ENCODE data around the gene LGI1. TPM values are rescaled to one million over a fixed set of nuclear protein-coding genes. Genes with fewer than 3 reads are reported as not detected.

The LGI1 gene
- total and polyA plus RNA-seq, 9 of the 15 experiments (the other 6 are each of a cell fraction or from before 2014, with no cell fraction given) = not detected

DNA sequence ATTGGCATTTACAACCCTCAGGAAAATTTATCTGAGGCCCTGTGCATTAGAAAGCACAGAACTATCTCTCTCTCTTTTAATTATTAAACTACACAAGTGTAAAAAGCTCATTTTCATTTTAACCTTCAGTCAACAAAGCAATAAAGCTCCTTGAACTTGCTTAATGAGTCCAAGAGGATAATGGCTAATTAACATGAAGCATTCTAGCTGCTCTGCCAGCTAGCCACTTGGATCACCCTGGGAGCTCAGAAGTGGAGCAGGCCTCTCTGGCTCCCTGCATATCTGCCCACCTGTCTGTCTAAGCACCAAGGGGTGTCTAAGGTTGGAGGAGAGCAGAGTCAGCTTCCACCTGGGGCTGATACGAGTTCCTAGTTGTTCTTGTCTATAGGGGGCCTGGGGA is 80.1 kb downstream of the LGI1 start (continued):
- no peak for TF ChIP-seq PCBP1 (IDR thresholded peaks at IDR 0.05; ENCODE audit: low read depth, low read length, poor library complexity, severe bottlenecking)
- TF ChIP-seq ZC3H11A (IDR thresholded peaks at IDR 0.05; ENCODE audit: low read depth, low read length) = no peak

DNA sequence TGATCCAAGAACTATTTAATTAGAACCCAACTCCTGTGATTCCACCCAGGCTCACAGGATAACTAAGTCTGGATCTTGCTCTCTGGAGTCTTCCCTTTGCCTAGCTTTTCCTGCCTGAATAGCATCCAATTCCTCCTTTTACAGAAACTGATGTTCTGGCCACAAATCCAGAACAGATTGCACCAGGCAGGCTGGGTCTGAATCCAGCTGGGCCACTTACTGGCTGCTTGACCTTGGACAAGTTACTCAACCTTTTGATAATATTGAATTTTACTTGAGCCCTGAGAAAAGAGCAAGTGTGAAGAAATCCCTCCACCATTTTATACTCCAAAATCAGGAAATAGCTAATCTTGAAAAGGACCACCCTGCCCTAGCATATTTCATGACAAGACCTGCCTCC is 80.5 kb downstream of the LGI1 start:
- POLR2A ChIA-PET = no interaction called here
- no TSS peak for BruUV-seq (replicated peaks)
- Histone ChIP-seq H4K20me1 (replicated peaks; ENCODE audit: control insufficient read depth, insufficient read depth, low read length) (no peaks in the 10 kb centered on the region), H3K4me2 (ENCODE audit: insufficient read depth, low read length) (no peak overlapping the region), H3K36me3 (ENCODE audit: control insufficient read depth, insufficient read depth, low read length) (no peaks in the 10 kb centered on the region), H3K27me3 (ENCODE audit: control insufficient read depth in 2 of 2, insufficient read depth in 2 of 2, low read length in 2 of 2) (no peaks in the 10 kb centered on the region), H3K79me2 (ENCODE audit: control insufficient read depth, insufficient read depth, low read length) (no peaks in the 10 kb centered on the region), H2AFZ (ENCODE audit: low read depth, low read length) (no peak overlapping the region), H3K27ac (ENCODE audit: extremely low read depth, low read depth, low read length) (no peak overlapping the region), H3K4me3 (no peak overlapping the region), H3K4me1 (replicated peaks in 1 of 2; ENCODE audit: control insufficient read depth in 2 of 2, insufficient read depth in 2 of 2, low read length in 2 of 2) (no peaks in the 10 kb centered on the region), H3K9ac (ENCODE audit: insufficient read depth in 1 of 2, low read depth in 2 of 2, low read length in 2 of 2) (no peak overlapping the region), H3K9me3 (replicated peaks; ENCODE audit: control insufficient read depth, insufficient read depth, low read depth, low read length) (no peaks in the 10 kb centered on the region), H3K9me1 (ENCODE audit: control insufficient read depth, insufficient read depth, low read length) (no peaks in the 10 kb centered on the region)
- ATAC-seq (no peak), DNase-seq (ENCODE audit: extremely low read depth in 1 of 4, low spot score in 3 of 4) (no peak), FAIRE-seq (no peak)
- in situ Hi-C loops (cut with MboI) = no loop called here
- intact Hi-C loops (cut with micrococcal nuclease) = no loop called here
- CTCF ChIA-PET (ENCODE audit: low intra/inter-chr PET ratio) = no interaction called here
- TF ChIP-seq CREB1 (IDR thresholded peaks at IDR 0.05) = no peak
- no peak for TF ChIP-seq CREB1 (CRISPR knock-in tag; IDR thresholded peaks at IDR 0.05)
- TF ChIP-seq, protein P1, sequence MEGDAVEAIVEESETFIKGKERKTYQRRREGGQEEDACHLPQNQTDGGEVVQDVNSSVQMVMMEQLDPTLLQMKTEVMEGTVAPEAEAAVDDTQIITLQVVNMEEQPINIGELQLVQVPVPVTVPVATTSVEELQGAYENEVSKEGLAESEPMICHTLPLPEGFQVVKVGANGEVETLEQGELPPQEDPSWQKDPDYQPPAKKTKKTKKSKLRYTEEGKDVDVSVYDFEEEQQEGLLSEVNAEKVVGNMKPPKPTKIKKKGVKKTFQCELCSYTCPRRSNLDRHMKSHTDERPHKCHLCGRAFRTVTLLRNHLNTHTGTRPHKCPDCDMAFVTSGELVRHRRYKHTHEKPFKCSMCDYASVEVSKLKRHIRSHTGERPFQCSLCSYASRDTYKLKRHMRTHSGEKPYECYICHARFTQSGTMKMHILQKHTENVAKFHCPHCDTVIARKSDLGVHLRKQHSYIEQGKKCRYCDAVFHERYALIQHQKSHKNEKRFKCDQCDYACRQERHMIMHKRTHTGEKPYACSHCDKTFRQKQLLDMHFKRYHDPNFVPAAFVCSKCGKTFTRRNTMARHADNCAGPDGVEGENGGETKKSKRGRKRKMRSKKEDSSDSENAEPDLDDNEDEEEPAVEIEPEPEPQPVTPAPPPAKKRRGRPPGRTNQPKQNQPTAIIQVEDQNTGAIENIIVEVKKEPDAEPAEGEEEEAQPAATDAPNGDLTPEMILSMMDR (IDR thresholded peaks at IDR 0.05 in 2 of 3, conservative IDR thresholded peaks at IDR 0.05 in 1 of 3; ENCODE audit: insufficient read depth in 2 of 3, low read depth in 1 of 3, low read length in 3 of 3) = no peak
- no peak for TF ChIP-seq CREBBP (IDR thresholded peaks at IDR 0.05; ENCODE audit: low read depth, low read length)
- TF ChIP-seq, protein P2, sequence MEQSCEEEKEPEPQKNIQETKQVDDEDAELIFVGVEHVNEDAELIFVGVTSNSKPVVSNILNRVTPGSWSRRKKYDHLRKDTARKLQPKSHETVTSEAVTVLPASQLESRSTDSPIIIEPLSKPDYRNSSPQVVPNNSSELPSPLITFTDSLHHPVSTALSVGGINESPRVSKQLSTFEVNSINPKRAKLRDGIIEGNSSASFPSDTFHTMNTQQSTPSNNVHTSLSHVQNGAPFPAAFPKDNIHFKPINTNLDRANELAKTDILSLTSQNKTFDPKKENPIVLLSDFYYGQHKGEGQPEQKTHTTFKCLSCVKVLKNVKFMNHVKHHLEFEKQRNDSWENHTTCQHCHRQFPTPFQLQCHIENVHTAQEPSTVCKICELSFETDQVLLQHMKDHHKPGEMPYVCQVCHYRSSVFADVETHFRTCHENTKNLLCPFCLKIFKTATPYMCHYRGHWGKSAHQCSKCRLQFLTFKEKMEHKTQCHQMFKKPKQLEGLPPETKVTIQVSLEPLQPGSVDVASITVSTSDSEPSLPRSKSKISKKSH (CRISPR knock-in tag; IDR thresholded peaks at IDR 0.05) = no peak
- no peak for TF ChIP-seq ATF7 (IDR thresholded peaks at IDR 0.05)
- TF ChIP-seq NFE2L1 (tag; IDR thresholded peaks at IDR 0.05; ENCODE audit: borderline replicate concordance, low read depth) = no peak
- no peak for TF ChIP-seq HDAC3 (IDR thresholded peaks at IDR 0.05; ENCODE audit: borderline replicate concordance, partially characterized antibody)
- TF ChIP-seq CBX5 (IDR thresholded peaks at IDR 0.05; ENCODE audit: borderline replicate concordance, low read depth) = no peak

All from K562 (cell line).